OCI-LY7 (cell line): Measurements from ENCODE around the gene GNB1. TPM values are rescaled to one million over a fixed set of nuclear protein-coding genes. Genes with fewer than 3 reads are reported as not detected.

Source experiments
- BruUV-seq: library from RNA; stranded (reverse); fragments of 400-500 nt; replicated peaks from 2 replicates; lab custom pipeline; 2021; lab: Mats Ljungman, UMichigan
- CTCF ChIA-PET: fragments of 300-600 bp; sonication (Branson Sonifier 250); formaldehyde crosslinking; loops from one replicate; lab custom pipeline; 2022; ENCODE audit warnings: antibody characterized with exemption; ENCODE audit not compliant: unreplicated experiment; lab: Charles Lee
- POLR2A ChIA-PET: fragments of 300-600 bp; sonication (Branson Sonifier 250); formaldehyde crosslinking; loops from one replicate; lab custom pipeline; 2022; ENCODE audit warnings: antibody characterized with exemption; lab: Charles Lee
- DNase-seq: peaks from one replicate; pipeline ENCODE4 v3.0.0-alpha.2; 2015; ENCODE audit warnings: low spot score
- H2AFZ ChIP-seq: fragments of 200-600 bp; sonication (generic), shearing (Covaris generic); 2 replicates; pipeline ENCODE4 v1.6.1; 2014; ENCODE audit warnings: mild to moderate bottlenecking, antibody characterized with exemption, low read length, moderate library complexity
- H3K27ac ChIP-seq: fragments of 200-600 bp; sonication (generic); 2 replicates; pipeline ENCODE4 v1.5.1; 2014; ENCODE audit warnings: mixed run types, low read depth, mild to moderate bottlenecking, moderate library complexity, low read length, inconsistent platforms; ENCODE audit not compliant: poor library complexity, severe bottlenecking
- H3K36me3 ChIP-seq: fragments of 200-600 bp; sonication (generic); 2 replicates; pipeline ENCODE4 v1.6.1; 2014; ENCODE audit warnings: mild to moderate bottlenecking, antibody characterized with exemption, low read length, moderate library complexity, mixed read lengths; ENCODE audit not compliant: insufficient read depth
- H3K4me1 ChIP-seq: fragments of 200-600 bp; sonication (generic); 2 replicates; pipeline ENCODE4 v1.5.1; 2014; ENCODE audit warnings: mild to moderate bottlenecking, low read length; ENCODE audit not compliant: insufficient read depth, poor library complexity, severe bottlenecking
- H3K4me2 ChIP-seq: fragments of 200-600 bp; sonication (generic); 2 replicates; pipeline ENCODE4 v1.6.1; 2014; ENCODE audit warnings: mild to moderate bottlenecking, low read length
- H3K4me3 ChIP-seq: fragments of 200-600 bp; sonication (generic); 2 replicates; pipeline ENCODE4 v1.5.1; 2014; ENCODE audit warnings: mild to moderate bottlenecking, low read depth, low read length; ENCODE audit not compliant: poor library complexity, severe bottlenecking
- H3K79me2 ChIP-seq: fragments of 200-600 bp; sonication (generic); 2 replicates; pipeline ENCODE4 v1.6.1; 2016; ENCODE audit warnings: low read depth, mild to moderate bottlenecking, low read length, moderate library complexity, mixed read lengths; ENCODE audit not compliant: insufficient read depth
- H3K9me2 ChIP-seq: fragments of 200-600 bp; sonication (generic); 2 replicates; pipeline ENCODE4 v1.6.1; 2016; ENCODE audit warnings: mild to moderate bottlenecking, low read length, mixed read lengths; ENCODE audit not compliant: insufficient read depth
- H3K9me3 ChIP-seq: fragments of 200-600 bp; sonication (generic); 2 replicates; pipeline ENCODE4 v1.6.1; 2014; ENCODE audit warnings: mild to moderate bottlenecking, mixed run types, low read length, mixed read lengths
- H4K20me1 ChIP-seq: fragments of 200-600 bp; sonication (generic); 2 replicates; pipeline ENCODE4 v1.6.1; 2014; ENCODE audit warnings: mild to moderate bottlenecking, antibody characterized with exemption, low read length, moderate library complexity, mixed read lengths; ENCODE audit not compliant: insufficient read depth
- CTCF ChIP-seq: fragments of 200-600 bp; sonication (generic); conservative IDR thresholded peaks from 2 replicates; pipeline ENCODE4 v1.5.1; 2014; ENCODE audit warnings: mild to moderate bottlenecking, antibody characterized with exemption, low read length, moderate library complexity, mixed read lengths
- EZH2phosphoT487 ChIP-seq: fragments of 200-600 bp; sonication (generic); IDR thresholded peaks from 2 replicates; pipeline ENCODE4 v1.6.1; 2018; ENCODE audit warnings: low read depth, borderline replicate concordance, mild to moderate bottlenecking, mixed run types, antibody characterized with exemption, low read length, moderate library complexity, mixed read lengths
- intact Hi-C: fragments of 100-400 bp; cut with micrococcal nuclease; formaldehyde crosslinking; loops from one replicate; pipeline ENCODE4 v1.10.0; 2022; ENCODE audit not compliant: unreplicated experiment
- total RNA-seq, 2 experiments: library from RNA; depleted of rRNA in 1 of 2; stranded (reverse); fragments of >200 nt in 1 of 2; shearing (Covaris generic) in 1 of 2; gene quantifications; 2 replicates each; pipeline ENCODE4 v1.2.3, GENCODE V29; 2014 to 2022

Gene GNB1
- total RNA-seq, 2 experiments from 2014 or later, result 101 to 502 TPM

- H3K36me3 ChIP-seq, result no peaks in the 10 kb centered on the region
- H3K9me3 ChIP-seq, result no peaks in the 10 kb centered on the region
- H4K20me1 ChIP-seq, result no peaks in the 10 kb centered on the region
- H2AFZ ChIP-seq, result no peak overlapping the region; the same call in 1 of the 2 replicates
- H3K4me2 ChIP-seq, result peak overlapping the region; percentile 47
- peak overlapping the region; percentile 14 for H3K27ac ChIP-seq
- peak; percentile 70 for TF ChIP-seq CTCF
- no peak for TF ChIP-seq EZH2phosphoT487
- H3K4me3 ChIP-seq, result no peak overlapping the region
- H3K9me2 ChIP-seq, result no peaks in the 10 kb centered on the region
- BruUV-seq, result no TSS peak
- ChIA-PET CTCF (interaction anchor here (0.5 to 1.4 kb wide), 2 partner anchors 37 to 38 kb away, joined by 3 to 4 read pairs; no protein-coding TSS in a partner anchor), POLR2A (interaction anchor here (0.6 to 1.2 kb wide), 3 partner anchors 9 to 119 kb away, joined by 3 to 4 read pairs (median 3); no protein-coding TSS in a partner anchor)
- intact Hi-C loops, result no loop called here
- peaks cover 67% of the 10 kb centered on the region for H3K4me1 ChIP-seq
- peak; percentile 76 for DNase-seq
- no peaks in the 10 kb centered on the region; the same call in 1 of the 2 replicates for H3K79me2 ChIP-seq
These were observed 8.5 kb upstream of the GNB1 start for GRCh38 chr1:1899266-1899966.

GRCh38 chr1:1898246-1898933 lies 7.5 kb upstream of the GNB1 start:
- CTCF ChIA-PET, result interaction anchor here (0.5 to 1.4 kb wide), 3 partner anchors 10 to 37 kb away, joined by 3 to 4 read pairs (median 4); no protein-coding TSS in a partner anchor
- peaks cover 77% of the 10 kb centered on the region for H3K4me1 ChIP-seq

More at GRCh38 chr1:1898246-1898933, 7.5 kb upstream of the GNB1 start:
- peaks cover 5% of the 10 kb centered on the region; the same call in 1 of the 2 replicates for H3K79me2 ChIP-seq
- POLR2A ChIA-PET, result interaction anchor here (1.0 to 1.7 kb wide), 6 partner anchors 7 to 121 kb away, joined by 3 to 5 read pairs (median 4); no protein-coding TSS in a partner anchor
- no peak overlapping the region for H3K4me3 ChIP-seq
- no peak overlapping the region for H3K4me2 ChIP-seq
- H4K20me1 ChIP-seq, result no peaks in the 10 kb centered on the region
- H3K36me3 ChIP-seq, result no peaks in the 10 kb centered on the region
- H3K9me2 ChIP-seq, result no peaks in the 10 kb centered on the region
- H3K27ac ChIP-seq, result peak overlapping the region; percentile 14
- TF ChIP-seq EZH2phosphoT487 (no peak), CTCF (no peak)
- no peaks in the 10 kb centered on the region for H3K9me3 ChIP-seq
- intact Hi-C loops, result no loop called here
- H2AFZ ChIP-seq, result no peak overlapping the region
- DNase-seq, result no peak
- BruUV-seq, result no TSS peak
